ENCODE measurements around the gene ENSA. TPM values are rescaled to one million over a fixed set of nuclear protein-coding genes. Genes with fewer than 3 reads are reported as not detected.
"Not testable (repeated sequence)": the region's sequence is repeated elsewhere in the genome, so short reads cannot be mapped to it uniquely, and the experiment has no call there.

The ENSA gene
- total RNA-seq, 2 donors from 2014 or later, result 178 to 203 TPM

DNA sequence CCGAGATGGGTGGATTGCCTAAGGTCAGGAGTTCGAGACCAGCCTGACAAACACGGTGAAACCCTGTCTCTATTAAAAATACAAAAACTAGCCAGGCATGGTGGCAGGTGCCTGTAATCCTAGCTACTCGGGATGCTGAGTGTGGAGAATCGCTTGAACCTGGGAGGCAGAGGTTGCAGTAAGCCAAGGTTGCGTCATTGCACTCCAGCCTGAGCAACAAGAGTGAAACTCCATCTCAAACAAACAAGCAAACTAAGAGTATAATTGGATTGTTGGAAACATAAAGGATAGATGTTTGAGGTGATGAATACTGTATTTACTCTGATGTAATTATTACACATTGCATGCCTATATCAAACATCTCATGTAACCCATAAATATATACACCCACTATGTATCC is 9.0 kb upstream of the ENSA start:
- not testable (repeated sequence) for H3K36me3 Mint-ChIP-seq (ENCODE audit: insufficient read depth in 2 of 2); H3K27ac Mint-ChIP-seq; H3K4me1 Mint-ChIP-seq (ENCODE audit: low read depth); H3K4me3 Mint-ChIP-seq; DNase-seq; H3K27me3 Mint-ChIP-seq (ENCODE audit: low read depth); ATAC-seq (replicated peaks in 1 of 2); H3K9me3 Mint-ChIP-seq

DNA sequence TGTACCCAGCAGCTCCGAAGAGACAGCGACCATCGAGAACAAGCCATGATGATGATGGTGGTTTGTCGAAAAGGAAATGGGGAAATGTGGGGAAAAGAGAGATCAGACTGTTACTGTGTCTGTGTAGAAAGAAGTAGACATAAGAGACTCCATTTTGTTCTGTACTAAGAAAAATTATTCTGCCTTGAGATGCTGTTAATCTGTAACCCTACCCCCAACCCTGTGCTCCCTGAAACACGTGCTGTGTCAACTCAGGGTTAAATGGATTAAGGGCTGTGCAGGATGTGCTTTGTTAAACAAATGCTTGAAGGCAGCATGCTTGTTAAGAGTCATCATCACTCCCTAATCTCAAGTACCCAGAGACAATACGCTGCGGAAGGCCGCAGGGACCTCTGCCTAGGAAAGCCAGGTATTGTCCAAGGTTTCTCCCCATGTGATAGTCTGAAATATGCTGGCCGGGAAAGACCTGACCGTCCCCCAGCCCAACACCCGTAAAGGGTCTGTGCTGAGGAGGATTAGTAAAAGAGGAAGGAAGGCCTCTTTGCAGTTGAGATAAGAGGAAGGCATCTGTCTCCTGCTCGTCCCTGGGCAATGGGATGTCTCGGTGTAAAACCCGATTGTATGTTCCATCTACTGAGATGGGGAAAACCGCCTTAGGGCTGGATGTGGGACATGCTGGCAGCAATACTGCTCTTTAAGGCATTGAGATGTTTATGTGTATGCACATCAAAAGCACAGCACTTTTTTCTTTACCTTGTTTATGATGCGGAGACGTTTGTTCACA is 5.6 kb upstream of the ENSA start:
- not testable (repeated sequence) for H3K4me3 Mint-ChIP-seq; H3K27me3 Mint-ChIP-seq (ENCODE audit: low read depth); H3K36me3 Mint-ChIP-seq (ENCODE audit: insufficient read depth in 2 of 2); DNase-seq; H3K9me3 Mint-ChIP-seq; H3K4me1 Mint-ChIP-seq (ENCODE audit: low read depth); H3K27ac Mint-ChIP-seq; ATAC-seq (replicated peaks in 1 of 2)

GRCh38 chr1:150628766-150629114 is 672 bp downstream of the ENSA start:
- Mint-ChIP-seq H3K4me1 (ENCODE audit: low read depth) (peaks cover 44% of the 10 kb centered on the region), H3K27ac (no peak overlapping the region), H3K27me3 (ENCODE audit: low read depth) (no peaks in the 10 kb centered on the region), H3K9me3 (no peaks in the 10 kb centered on the region), H3K4me3 (no peak overlapping the region), H3K36me3 (ENCODE audit: insufficient read depth in 2 of 2) (peaks cover 16 to 22% of the 10 kb centered on the region in 2 donors)
- no peak for ATAC-seq (replicated peaks in 1 of 2)
- DNase-seq, result no peak

GRCh38 chr1:150627826-150628410 is 1.5 kb downstream of the ENSA start:
- Mint-ChIP-seq H3K4me3 (no peak overlapping the region), H3K4me1 (ENCODE audit: low read depth) (peaks cover 51% of the 10 kb centered on the region), H3K9me3 (no peaks in the 10 kb centered on the region), H3K27ac (peak overlapping the region; percentile 75), H3K36me3 (ENCODE audit: insufficient read depth in 2 of 2) (peaks cover 19 to 27% of the 10 kb centered on the region in 2 donors), H3K27me3 (ENCODE audit: low read depth) (no peaks in the 10 kb centered on the region)
- no peak for ATAC-seq (replicated peaks in 1 of 2)
- DNase-seq, result no peak

- H3K4me1 Mint-ChIP-seq (ENCODE audit: low read depth), result peaks cover 68% of the 10 kb centered on the region
- H3K9me3 Mint-ChIP-seq, result no peaks in the 10 kb centered on the region
- no peaks in the 10 kb centered on the region for H3K27me3 Mint-ChIP-seq (ENCODE audit: low read depth)
- H3K4me3 Mint-ChIP-seq, result peak overlapping the region in 1 of 2 donors; percentile 63
- peaks cover 21 to 33% of the 10 kb centered on the region in 2 donors for H3K36me3 Mint-ChIP-seq (ENCODE audit: insufficient read depth in 2 of 2)
- DNase-seq (no peak), ATAC-seq (replicated peaks in 1 of 2) (no peak)
- H3K27ac Mint-ChIP-seq, result peak overlapping the region; percentile 92
These were observed 3.3 kb downstream of the ENSA start for GRCh38 chr1:150626150-150626549.

DNA sequence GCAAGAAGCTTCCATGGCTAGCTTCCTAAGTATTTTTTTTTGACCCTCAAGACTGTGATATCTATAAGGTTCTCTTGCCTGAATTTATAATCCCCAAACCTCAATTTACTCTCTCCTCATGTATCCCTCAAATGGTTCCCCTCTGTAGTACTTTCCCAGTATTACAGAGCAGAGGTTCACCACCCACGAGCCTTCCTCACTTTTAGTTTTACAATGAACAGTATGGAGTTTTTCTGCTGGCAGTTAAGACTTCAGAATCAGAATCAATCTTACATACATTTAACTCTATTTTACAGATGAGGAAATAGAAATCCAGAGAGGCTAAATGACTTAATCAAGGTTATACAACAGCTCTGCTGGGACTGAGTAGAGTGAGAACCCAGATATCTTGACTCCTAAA is 4.9 kb downstream of the ENSA start:
- DNase-seq; ATAC-seq (replicated peaks in 1 of 2); H3K9me3 Mint-ChIP-seq; H3K27me3 Mint-ChIP-seq (ENCODE audit: low read depth): not testable (repeated sequence)
- peak overlapping the region; percentile 92 for H3K27ac Mint-ChIP-seq
- H3K36me3 Mint-ChIP-seq (ENCODE audit: insufficient read depth in 2 of 2), result peaks cover 25 to 43% of the 10 kb centered on the region in 2 donors
- H3K4me3 Mint-ChIP-seq, result peak overlapping the region; percentile 16 to 71
- peaks cover 82% of the 10 kb centered on the region for H3K4me1 Mint-ChIP-seq (ENCODE audit: low read depth)

DNA sequence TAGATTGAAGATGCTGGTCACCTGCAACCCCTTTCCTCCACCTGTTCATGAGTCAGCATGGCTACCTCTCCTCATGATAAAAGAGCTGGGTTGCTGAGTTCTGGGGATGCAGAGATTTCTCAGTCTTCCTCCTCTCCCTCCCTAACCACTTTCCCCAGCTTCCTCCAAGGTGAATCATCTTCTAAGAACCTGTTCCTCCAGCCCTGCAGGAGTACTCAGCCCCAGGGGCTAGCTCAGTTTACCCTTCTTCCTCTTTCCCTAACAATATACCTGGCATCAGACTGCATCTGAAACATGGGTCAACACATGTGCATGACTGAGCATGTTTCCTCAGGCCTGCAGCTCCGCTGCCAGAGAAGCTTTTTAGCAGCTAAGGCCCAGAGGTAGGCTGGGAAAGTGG is 5.3 kb downstream of the ENSA start:
- not testable (repeated sequence) for ATAC-seq (replicated peaks in 1 of 2); DNase-seq; H3K9me3 Mint-ChIP-seq; H3K27me3 Mint-ChIP-seq (ENCODE audit: low read depth)
- Mint-ChIP-seq H3K36me3 (ENCODE audit: insufficient read depth in 2 of 2) (peaks cover 27 to 47% of the 10 kb centered on the region in 2 donors), H3K27ac (peak overlapping the region; percentile 92), H3K4me3 (peak overlapping the region in 1 of 2 donors; percentile 71), H3K4me1 (ENCODE audit: low read depth) (peaks cover 86% of the 10 kb centered on the region)

DNA sequence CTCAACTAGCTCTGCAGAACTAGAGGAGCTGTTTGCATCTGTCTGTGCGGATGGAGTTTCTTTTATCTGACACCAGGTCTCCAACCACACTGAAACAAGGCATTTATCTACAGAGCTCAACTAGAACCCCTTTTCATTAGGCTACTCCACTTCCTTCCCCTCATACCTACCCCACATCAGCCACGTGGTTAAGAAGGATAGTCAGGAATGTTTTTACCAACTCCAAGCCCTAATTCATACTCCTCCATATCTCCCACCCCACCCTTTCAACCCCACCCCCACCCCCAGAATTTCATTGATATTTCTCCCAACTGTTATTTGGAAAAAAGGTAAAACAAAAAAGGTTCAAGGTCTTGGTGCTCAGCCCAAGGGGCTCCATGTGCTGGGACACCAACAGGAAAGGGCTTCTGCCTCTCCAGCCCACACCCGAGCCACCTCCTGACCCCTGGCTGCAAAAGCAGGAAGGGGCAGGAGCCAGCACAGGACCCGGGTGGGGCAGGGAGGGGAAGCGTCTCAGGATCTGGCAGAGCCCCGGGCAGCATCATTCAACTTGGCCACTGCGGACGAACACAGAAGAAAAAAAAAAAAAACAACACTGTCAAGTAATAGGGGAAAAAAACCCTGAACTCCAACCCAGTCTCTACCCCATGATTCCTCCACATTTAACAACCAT is 7.0 kb downstream of the ENSA start:
- Mint-ChIP-seq H3K36me3 (ENCODE audit: insufficient read depth in 2 of 2) (peaks cover 26 to 44% of the 10 kb centered on the region in 2 donors), H3K27me3 (ENCODE audit: low read depth) (no peaks in the 10 kb centered on the region), H3K4me1 (ENCODE audit: low read depth) (peaks cover 77% of the 10 kb centered on the region), H3K27ac (peak overlapping the region; percentile 95), H3K4me3 (peak overlapping the region; percentile 62 to 75), H3K9me3 (no peaks in the 10 kb centered on the region)
- ATAC-seq (replicated peaks in 1 of 2) (no peak), DNase-seq (no peak)

DNA sequence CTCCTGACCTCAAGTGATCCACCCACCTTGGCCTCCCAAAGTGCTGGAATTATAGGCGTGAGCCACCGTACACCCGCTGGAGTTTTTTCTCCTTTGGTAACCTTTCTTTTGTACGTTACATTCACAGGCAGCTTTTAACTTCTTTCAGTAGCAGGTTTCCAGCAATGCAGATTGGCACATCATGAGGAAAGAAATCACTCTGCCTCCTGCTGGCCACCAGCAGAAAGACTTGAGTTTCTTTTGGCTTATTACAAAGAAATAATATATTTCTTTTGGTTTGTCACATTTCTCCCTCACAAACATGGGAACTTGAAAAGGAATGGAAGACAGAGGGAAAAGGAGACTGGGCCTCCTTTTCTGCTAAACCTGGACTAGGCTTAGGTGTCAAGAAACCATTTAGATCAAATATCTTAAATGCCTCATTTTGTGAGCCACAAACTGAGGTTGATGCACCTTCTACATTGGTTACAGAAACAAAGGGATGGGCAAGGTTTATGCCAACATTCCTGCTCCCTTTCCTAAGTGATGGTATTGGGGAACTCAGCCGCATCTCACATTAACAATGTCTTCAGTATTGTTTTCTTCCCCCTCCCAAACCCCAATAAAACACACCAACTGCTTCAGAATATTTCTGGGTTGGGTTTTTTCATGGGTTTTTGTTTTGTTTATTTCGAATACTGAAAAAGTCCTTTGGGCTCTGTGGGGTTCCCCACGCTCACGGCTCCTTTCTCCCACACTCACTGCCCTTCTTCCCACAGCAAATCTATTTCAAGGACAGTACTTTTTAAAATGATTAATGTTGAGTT is 7.7 kb downstream of the ENSA start:
- Mint-ChIP-seq H3K4me1 (ENCODE audit: low read depth) (peaks cover 77% of the 10 kb centered on the region), H3K9me3 (no peaks in the 10 kb centered on the region), H3K36me3 (ENCODE audit: insufficient read depth in 2 of 2) (peaks cover 29 to 44% of the 10 kb centered on the region in 2 donors), H3K4me3 (peak overlapping the region; percentile 62 to 75), H3K27me3 (ENCODE audit: low read depth) (no peaks in the 10 kb centered on the region), H3K27ac (peak overlapping the region; percentile 95)
- ATAC-seq (replicated peaks in 1 of 2) (peak in 1 of 2 donors; percentile 39), DNase-seq (peak; percentile 57)

- peaks cover 29 to 45% of the 10 kb centered on the region in 2 donors for H3K36me3 Mint-ChIP-seq (ENCODE audit: insufficient read depth in 2 of 2)
- H3K4me3 Mint-ChIP-seq, result no peak overlapping the region
- no peaks in the 10 kb centered on the region for H3K27me3 Mint-ChIP-seq (ENCODE audit: low read depth)
- H3K27ac Mint-ChIP-seq, result peak overlapping the region; percentile 95
- H3K4me1 Mint-ChIP-seq (ENCODE audit: low read depth), result peaks cover 78% of the 10 kb centered on the region
- no peak for ATAC-seq (replicated peaks in 1 of 2)
- no peaks in the 10 kb centered on the region for H3K9me3 Mint-ChIP-seq
- no peak for DNase-seq
These were observed 8.5 kb downstream of the ENSA start for GRCh38 chr1:150620919-150621318.

GRCh38 chr1:150619576-150620509 is 9.6 kb downstream of the ENSA start:
- Mint-ChIP-seq H3K27ac (peak overlapping the region; percentile 95), H3K36me3 (ENCODE audit: insufficient read depth in 2 of 2) (peaks cover 33 to 48% of the 10 kb centered on the region in 2 donors), H3K9me3 (no peaks in the 10 kb centered on the region), H3K4me3 (peak overlapping the region in 1 of 2 donors; percentile 59), H3K4me1 (ENCODE audit: low read depth) (peaks cover 78% of the 10 kb centered on the region), H3K27me3 (ENCODE audit: low read depth) (no peaks in the 10 kb centered on the region)
- ATAC-seq (replicated peaks in 1 of 2), result no peak
- DNase-seq, result no peak
